Right lobe of liver (tissue), 4 donors: ENCODE results near the gene HSPH1.

Source experiments
- POLR2A ChIP-seq: fragments of 450-650 bp; IDR thresholded peaks from one replicate; pipeline ENCODE4 v1.6.1; 2017; ENCODE audit warnings: antibody characterized with exemption, mild to moderate bottlenecking
- TF ChIP-seq, protein P1 (sequence below), 4 donors: fragments of 200-600 bp in 3 of 4; fragments of 450-650 bp in 1 of 4; IDR thresholded peaks; one replicate each; pipeline versions ENCODE4 v1.5.1 to v1.8.0; 2016 to 2022; ENCODE audit warnings: antibody characterized with exemption in 4 of 4, mild to moderate bottlenecking in 2 of 4
- donor health status: DM: no; HTN: no; CAD: no.
- donor health status: DM: no; HTN: no; CAD: no.
- donor health status: DM: no; HTN: yes; CAD: no.

DNA sequence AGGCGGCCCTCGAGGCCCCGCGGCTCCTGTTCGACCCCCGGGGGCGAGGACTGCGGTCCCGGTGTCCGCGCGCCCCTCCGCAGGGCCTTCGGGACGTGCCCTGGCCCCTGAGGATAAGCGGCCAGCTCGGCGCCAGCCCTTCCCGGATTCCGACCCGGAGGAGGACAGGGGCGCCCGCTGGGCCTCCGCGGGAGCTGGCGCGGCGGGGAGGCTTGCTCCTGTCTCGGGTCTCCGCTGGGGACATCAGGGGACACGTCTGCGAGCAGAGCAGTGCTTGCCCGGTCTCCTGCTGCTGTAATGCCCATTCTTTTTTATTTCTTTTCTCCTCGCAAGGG is 38.9 kb upstream of the HSPH1 start:
- TF ChIP-seq, protein P1, sequence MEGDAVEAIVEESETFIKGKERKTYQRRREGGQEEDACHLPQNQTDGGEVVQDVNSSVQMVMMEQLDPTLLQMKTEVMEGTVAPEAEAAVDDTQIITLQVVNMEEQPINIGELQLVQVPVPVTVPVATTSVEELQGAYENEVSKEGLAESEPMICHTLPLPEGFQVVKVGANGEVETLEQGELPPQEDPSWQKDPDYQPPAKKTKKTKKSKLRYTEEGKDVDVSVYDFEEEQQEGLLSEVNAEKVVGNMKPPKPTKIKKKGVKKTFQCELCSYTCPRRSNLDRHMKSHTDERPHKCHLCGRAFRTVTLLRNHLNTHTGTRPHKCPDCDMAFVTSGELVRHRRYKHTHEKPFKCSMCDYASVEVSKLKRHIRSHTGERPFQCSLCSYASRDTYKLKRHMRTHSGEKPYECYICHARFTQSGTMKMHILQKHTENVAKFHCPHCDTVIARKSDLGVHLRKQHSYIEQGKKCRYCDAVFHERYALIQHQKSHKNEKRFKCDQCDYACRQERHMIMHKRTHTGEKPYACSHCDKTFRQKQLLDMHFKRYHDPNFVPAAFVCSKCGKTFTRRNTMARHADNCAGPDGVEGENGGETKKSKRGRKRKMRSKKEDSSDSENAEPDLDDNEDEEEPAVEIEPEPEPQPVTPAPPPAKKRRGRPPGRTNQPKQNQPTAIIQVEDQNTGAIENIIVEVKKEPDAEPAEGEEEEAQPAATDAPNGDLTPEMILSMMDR (IDR thresholded peaks at IDR 0.05), result no peak
- peak; percentile 25 for TF ChIP-seq POLR2A
